Stimulated activated CD4-positive, alpha-beta T cell treated with anti-CD3 and anti-CD28 coated beads, TNF-alpha, amount 100 ng/mL, for 48 hours (primary cell): ENCODE data around the gene LAMC2.

Source experiments
- DNase-seq, 3 donors: peaks; one replicate each; pipeline ENCODE4 v3.0.0-alpha.2; 2020; ENCODE audit warnings: low read depth in 3 of 3

The LAMC2 gene

GRCh38 chr1:183168308-183168707 is 17.8 kb upstream of the LAMC2 start:
- no peak for DNase-seq

- no peak for DNase-seq
Measured at GRCh38 chr1:183173828-183174227, 12.2 kb upstream of the LAMC2 start.

GRCh38 chr1:183175631-183176030 is 10.4 kb upstream of the LAMC2 start:
- DNase-seq: no peak

GRCh38 chr1:183178545-183178944 is 7.5 kb upstream of the LAMC2 start:
- DNase-seq: no peak

- no peak for DNase-seq
Measured at GRCh38 chr1:183179033-183179432, 7.0 kb upstream of the LAMC2 start.

GRCh38 chr1:183180218-183180617 is 5.8 kb upstream of the LAMC2 start:
- DNase-seq: no peak

GRCh38 chr1:183180634-183181056 is 5.4 kb upstream of the LAMC2 start:
- DNase-seq: no peak

GRCh38 chr1:183186841-183187240 is 777 bp downstream of the LAMC2 start:
- DNase-seq: no peak

- DNase-seq: no peak
Measured at GRCh38 chr1:183188240-183188639, 2.2 kb downstream of the LAMC2 start.

GRCh38 chr1:183191833-183192232 is 5.8 kb downstream of the LAMC2 start:
- DNase-seq: no peak

GRCh38 chr1:183193963-183194525 is 8.0 kb downstream of the LAMC2 start:
- DNase-seq: no peak

- no peak for DNase-seq
Measured at GRCh38 chr1:183194527-183195141, 8.6 kb downstream of the LAMC2 start.

- no peak for DNase-seq
Measured at GRCh38 chr1:183195142-183195574, 9.1 kb downstream of the LAMC2 start.

- DNase-seq: no peak
Measured at GRCh38 chr1:183197762-183198161, 11.7 kb downstream of the LAMC2 start.

GRCh38 chr1:183198463-183198862 is 12.4 kb downstream of the LAMC2 start:
- no peak for DNase-seq

- no peak for DNase-seq
Measured at GRCh38 chr1:183199304-183199703, 13.2 kb downstream of the LAMC2 start.

- DNase-seq: no peak
Measured at GRCh38 chr1:183200451-183200850, 14.4 kb downstream of the LAMC2 start.

- DNase-seq: no peak
Measured at GRCh38 chr1:183203094-183203493, 17.0 kb downstream of the LAMC2 start.

GRCh38 chr1:183205196-183205781 is 19.2 kb downstream of the LAMC2 start:
- DNase-seq: no peak

GRCh38 chr1:183206538-183207122 is 20.6 kb downstream of the LAMC2 start:
- no peak for DNase-seq

- no peak for DNase-seq
Measured at GRCh38 chr1:183209533-183210158, 23.6 kb downstream of the LAMC2 start.

- no peak for DNase-seq
Measured at GRCh38 chr1:183210681-183211080, 24.6 kb downstream of the LAMC2 start.

GRCh38 chr1:183212870-183213269 is 26.8 kb downstream of the LAMC2 start:
- no peak for DNase-seq
